IPS DF 6.9 (cell line): ENCODE results near the gene AP1G2.

ENCODE experiments used
- DNase-seq: peaks from one replicate; pipeline ENCODE4 v3.0.0-alpha.2; 2013; ENCODE audit warnings: low read depth, low spot score
- H3K27ac ChIP-seq: one replicate; pipeline ENCODE4 v1.5.1; 2013; ENCODE audit warnings: low read length, control low read depth
- H3K27me3 ChIP-seq: 2 replicates; pipeline ENCODE4 v1.6.1; 2013; ENCODE audit warnings: mild to moderate bottlenecking, low read length; ENCODE audit not compliant: control insufficient read depth, insufficient read depth
- H3K36me3 ChIP-seq: 2 replicates; pipeline ENCODE4 v1.6.1; 2013; ENCODE audit warnings: low read length; ENCODE audit not compliant: control insufficient read depth, insufficient read depth
- H3K4me1 ChIP-seq: 2 replicates; pipeline ENCODE4 v1.6.1; 2013; ENCODE audit warnings: low read length; ENCODE audit not compliant: control insufficient read depth, insufficient read depth
- H3K4me3 ChIP-seq: 2 replicates; pipeline ENCODE4 v1.5.1; 2013; ENCODE audit warnings: mild to moderate bottlenecking, low read length
- H3K9me3 ChIP-seq: 2 replicates; pipeline ENCODE4 v1.6.1; 2013; ENCODE audit warnings: low read length, inconsistent platforms; ENCODE audit not compliant: control insufficient read depth, insufficient read depth
- WGBS: extraction: QIAGEN DNeasy Blood & Tissue Kit; methylation state at CpG from one replicate; pipeline ENCODE4 v1.1.7; 2013; ENCODE audit warnings: mixed read lengths, missing lambda C conversion rate; ENCODE audit not compliant: insufficient read length, insufficient coverage; 5-methylcytosine and 5-hydroxymethylcytosine counted together

AP1G2 gene

DNA sequence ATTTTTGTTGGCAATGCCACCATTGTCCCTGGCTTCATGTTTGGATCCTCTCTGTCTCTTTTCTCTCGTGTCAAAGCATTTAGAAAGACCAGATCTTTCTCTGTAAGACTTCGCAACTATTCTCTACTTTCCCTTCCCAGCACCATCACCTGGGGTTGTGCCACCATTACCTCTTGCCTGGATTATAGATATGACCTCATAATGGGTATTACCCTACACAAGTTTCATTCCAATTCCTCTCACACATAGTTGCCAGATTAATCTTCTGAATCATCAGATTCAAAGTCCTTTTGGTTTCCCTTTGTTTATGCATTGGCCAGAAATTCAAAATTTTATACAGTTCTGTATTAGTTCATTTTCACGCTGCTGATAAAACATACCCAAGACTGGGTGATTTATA, 41.4 kb upstream of the AP1G2 start:
- Histone ChIP-seq H3K4me1 (no peaks in the 10 kb centered on the region), H3K27me3 (no peaks in the 10 kb centered on the region), H3K27ac (no peak overlapping the region), H3K4me3 (no peak overlapping the region), H3K9me3 (no peaks in the 10 kb centered on the region), H3K36me3 (no peaks in the 10 kb centered on the region)
- DNase-seq, result no peak
- WGBS, result no CpG with 5 or more reads among the region's 3 CpGs

DNA sequence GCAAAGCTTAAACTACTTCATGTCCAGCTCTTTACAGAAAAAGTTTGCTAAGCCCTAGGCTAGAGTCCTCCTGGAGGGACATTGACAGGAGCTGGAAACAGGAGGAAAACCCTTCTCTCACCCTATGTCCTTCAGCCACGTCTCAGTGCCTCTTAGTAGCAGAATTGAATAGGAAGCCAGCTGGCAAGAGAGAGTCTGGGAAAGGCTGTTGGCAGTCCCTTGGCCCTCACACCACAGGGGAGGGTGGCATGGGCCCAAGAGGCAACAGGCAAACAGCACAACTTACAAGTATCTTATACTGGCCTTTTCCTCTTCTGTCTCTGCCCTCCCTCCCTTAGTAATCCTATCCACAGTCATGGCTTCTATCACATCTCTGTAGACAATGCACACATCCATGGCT, 40.9 kb upstream of the AP1G2 start:
- Histone ChIP-seq H3K9me3 (no peaks in the 10 kb centered on the region), H3K27me3 (no peaks in the 10 kb centered on the region), H3K4me3 (no peak overlapping the region), H3K27ac (no peak overlapping the region), H3K4me1 (no peaks in the 10 kb centered on the region), H3K36me3 (no peaks in the 10 kb centered on the region)
- no peak for DNase-seq
- WGBS, result no CpG with 5 or more reads among the region's 1 CpG

DNA sequence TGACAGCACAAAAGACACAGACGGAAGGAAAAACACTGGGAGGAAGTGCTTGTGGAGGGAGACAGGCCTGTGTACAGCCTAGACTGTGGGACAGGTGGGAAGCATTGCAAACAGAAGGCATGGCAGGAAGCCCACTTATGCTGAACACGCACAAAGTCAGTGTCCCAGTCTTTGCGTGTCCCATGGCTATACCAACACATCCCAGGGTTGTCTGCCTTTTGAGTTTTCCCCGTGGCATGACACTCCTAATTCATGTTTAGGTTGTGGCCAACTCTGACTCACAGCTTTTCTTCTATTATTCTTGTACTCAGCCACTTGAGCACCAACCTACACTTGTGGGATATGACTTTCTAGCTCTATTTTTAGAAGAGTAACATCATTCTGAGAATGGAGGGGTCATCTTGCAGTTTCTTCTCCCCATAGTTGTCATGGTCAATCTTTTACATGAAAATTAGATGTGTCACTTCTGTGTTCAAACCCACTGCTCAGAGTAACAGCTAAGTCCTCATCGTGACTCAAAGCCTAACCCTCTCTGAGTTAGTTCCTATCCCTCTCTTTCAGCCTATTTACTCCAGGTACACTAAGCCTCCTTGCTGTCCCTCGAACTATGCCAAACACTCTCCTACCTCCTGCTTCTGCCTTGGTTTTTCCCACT, 38.5 kb upstream of the AP1G2 start:
- WGBS, result no CpG with 5 or more reads among the region's 6 CpGs
- Histone ChIP-seq H3K27ac (no peak overlapping the region), H3K4me3 (no peak overlapping the region), H3K27me3 (no peaks in the 10 kb centered on the region), H3K4me1 (no peaks in the 10 kb centered on the region; the same call in 1 of the 2 replicates), H3K36me3 (no peaks in the 10 kb centered on the region), H3K9me3 (no peaks in the 10 kb centered on the region)
- DNase-seq, result no peak

DNA sequence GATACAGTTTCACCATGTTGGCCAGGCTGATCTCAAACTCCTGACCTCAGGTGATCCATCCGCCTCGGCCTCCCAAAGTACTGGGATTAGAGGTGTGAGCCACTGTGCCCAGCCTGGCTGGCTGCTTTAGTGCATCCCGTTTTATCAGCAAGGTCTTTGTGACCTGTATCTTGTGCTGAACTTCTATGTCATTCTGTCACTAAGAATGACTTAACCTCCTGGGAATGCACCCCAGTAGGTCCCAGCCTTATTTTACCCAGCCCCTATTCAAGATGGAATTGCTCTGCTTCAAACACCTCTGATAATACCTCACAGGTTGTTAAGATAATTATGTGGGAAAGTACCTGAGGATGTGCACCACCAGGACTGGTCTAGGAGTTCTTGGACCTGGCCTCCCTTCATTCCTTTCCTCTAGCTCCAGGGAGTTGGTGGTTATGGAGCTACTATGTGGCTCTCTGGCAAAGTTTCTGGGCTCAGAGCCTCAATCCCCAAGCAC, 37.1 kb upstream of the AP1G2 start:
- no peak for DNase-seq
- H3K4me3 ChIP-seq, result no peak overlapping the region
- H3K36me3 ChIP-seq, result no peaks in the 10 kb centered on the region
- no peak overlapping the region for H3K27ac ChIP-seq
- no peaks in the 10 kb centered on the region for H3K9me3 ChIP-seq
- no CpG with 5 or more reads among the region's 3 CpGs for WGBS
- H3K27me3 ChIP-seq, result no peaks in the 10 kb centered on the region
- H3K4me1 ChIP-seq, result no peaks in the 10 kb centered on the region; the same call in 1 of the 2 replicates

DNA sequence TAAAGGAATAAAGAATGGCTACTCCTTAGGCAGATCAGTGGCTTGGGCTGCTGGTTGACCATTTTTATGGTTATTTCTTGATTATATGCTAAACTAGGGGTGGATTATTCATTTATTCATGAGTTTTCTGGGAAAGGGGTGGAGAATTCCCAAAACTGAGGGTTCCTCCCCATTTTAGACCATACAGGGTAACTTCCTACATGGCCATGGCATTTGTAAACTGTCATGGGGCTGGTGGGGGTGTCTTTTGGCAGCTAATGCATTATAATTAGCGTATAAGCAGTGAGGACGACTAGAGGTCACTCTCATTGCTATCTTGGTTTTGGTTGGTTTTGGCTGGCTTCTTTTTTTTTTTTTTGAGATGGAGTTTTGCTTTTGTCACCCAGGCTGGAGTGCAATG, 36.6 kb upstream of the AP1G2 start:
- no peak for DNase-seq
- Histone ChIP-seq H3K9me3 (no peaks in the 10 kb centered on the region), H3K27ac (no peak overlapping the region), H3K27me3 (no peaks in the 10 kb centered on the region), H3K4me3 (no peak overlapping the region), H3K4me1 (no peaks in the 10 kb centered on the region; the same call in 1 of the 2 replicates), H3K36me3 (no peaks in the 10 kb centered on the region)
- WGBS, result no CpG with 5 or more reads among the region's 2 CpGs

DNA sequence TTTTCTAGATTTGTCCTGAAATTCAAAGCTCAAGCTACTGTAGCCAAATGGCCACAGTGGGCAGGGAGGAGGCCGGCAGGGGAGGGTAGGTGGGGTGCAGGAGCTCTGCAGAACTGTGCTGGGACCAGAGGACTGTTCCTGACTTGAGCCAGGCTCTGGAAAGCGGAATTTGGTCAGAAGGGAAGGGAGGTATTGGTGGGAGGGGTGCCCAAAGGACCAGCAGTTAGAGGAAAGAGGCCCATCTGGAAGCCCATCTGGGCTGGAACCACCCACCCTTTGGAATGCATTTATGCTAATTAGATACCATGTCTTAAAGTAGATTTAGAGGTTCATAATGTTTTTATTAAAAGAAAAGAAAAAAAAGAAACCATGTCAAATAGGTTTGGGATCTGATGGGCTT, 35.5 kb upstream of the AP1G2 start:
- no peak overlapping the region for H3K27ac ChIP-seq
- no CpG with 5 or more reads among the region's 2 CpGs for WGBS
- no peaks in the 10 kb centered on the region for H3K27me3 ChIP-seq
- no peaks in the 10 kb centered on the region for H3K36me3 ChIP-seq
- no peak overlapping the region for H3K4me3 ChIP-seq
- H3K4me1 ChIP-seq, result no peaks in the 10 kb centered on the region; the same call in 1 of the 2 replicates
- DNase-seq, result no peak
- no peaks in the 10 kb centered on the region for H3K9me3 ChIP-seq

DNA sequence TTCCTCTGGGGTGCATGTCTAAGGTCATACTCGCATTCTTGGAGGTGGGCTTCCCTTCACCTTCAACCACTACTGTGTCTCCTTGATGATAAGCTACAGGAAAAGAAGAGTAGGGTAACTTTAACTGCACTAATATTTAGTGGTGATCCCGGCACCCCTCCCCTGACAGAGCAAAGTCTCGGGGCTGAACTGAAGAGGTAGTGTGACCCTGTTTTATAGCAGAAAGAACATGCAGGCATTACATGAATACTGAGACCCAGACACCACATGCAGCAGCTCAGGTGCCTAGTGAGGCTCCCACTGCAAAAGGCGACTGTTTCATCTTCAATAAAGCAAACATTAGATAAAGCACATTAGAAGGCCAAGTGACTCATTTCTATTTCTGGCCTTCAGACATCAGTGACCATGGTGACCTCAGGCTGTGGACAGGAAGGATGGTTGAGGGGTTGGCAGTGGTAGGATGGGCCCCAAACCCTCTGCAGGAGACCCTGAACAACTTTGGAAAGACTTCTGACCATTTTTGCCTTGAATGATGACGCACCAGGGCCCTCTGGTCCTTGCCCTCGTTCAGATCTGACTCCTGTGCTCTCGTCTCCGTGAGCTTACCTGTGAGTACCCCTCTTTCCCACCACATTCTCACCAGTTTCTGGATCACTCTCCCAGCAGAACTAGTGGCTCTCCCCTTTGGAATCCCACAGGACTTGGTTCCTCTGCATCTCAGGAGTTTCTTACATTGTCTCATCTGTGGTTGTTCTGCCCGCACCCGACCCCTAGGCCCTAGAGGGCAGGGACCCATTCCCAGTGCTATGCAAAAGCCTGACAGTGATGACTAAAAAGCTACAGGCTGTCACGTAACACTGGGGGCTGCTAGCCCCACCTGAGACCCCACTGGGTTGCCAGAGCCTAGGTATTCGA, 34.8 kb upstream of the AP1G2 start:
- Histone ChIP-seq H3K27ac (no peak overlapping the region), H3K36me3 (no peaks in the 10 kb centered on the region), H3K4me3 (no peak overlapping the region), H3K9me3 (no peaks in the 10 kb centered on the region), H3K4me1 (no peaks in the 10 kb centered on the region; the same call in 1 of the 2 replicates), H3K27me3 (no peaks in the 10 kb centered on the region)
- no CpG with 5 or more reads among the region's 12 CpGs for WGBS
- DNase-seq, result no peak

DNA sequence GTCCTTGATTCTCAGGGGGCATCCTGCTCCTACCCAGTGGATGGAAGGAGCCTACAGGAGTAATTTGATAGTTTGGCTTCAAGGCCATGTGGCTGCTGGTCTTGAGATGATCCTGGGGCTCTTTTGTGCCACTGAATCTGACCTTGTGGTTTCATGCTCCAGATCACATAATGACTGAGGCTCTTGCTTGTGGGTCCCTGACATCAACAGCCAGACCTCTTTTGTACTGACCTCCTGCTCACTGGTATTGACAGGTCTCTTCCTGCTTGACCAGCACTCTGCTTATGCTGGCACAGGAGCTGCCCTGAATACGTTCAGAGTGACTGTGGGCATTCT, 34.2 kb upstream of the AP1G2 start:
- DNase-seq, result no peak
- WGBS, result no CpG with 5 or more reads among the region's 1 CpG
- Histone ChIP-seq H3K9me3 (no peaks in the 10 kb centered on the region), H3K4me1 (no peaks in the 10 kb centered on the region; the same call in 1 of the 2 replicates), H3K4me3 (no peak overlapping the region), H3K27me3 (no peaks in the 10 kb centered on the region), H3K27ac (no peak overlapping the region), H3K36me3 (no peaks in the 10 kb centered on the region)

DNA sequence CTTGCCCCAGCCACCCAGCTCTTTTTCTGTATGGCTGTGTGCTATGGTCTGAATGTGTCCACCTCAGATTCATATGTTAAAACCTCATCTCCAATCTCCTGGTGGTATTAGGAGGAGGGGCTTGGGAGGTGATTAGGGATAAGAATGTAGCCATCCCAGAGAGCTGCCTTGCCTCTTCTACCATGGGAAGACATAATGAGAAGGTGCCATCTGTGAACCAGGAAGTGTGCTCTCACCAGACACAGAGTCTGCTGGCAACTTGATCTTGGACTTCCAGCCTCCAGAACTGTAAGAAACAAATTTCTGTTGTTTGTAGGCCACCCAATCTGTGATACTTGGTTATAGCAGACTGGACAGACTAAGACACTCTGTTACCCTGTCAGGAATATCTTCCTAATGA, 33.8 kb upstream of the AP1G2 start:
- Histone ChIP-seq H3K4me3 (no peak overlapping the region), H3K27ac (no peak overlapping the region), H3K4me1 (no peaks in the 10 kb centered on the region; the same call in 1 of the 2 replicates), H3K27me3 (no peaks in the 10 kb centered on the region), H3K9me3 (no peaks in the 10 kb centered on the region), H3K36me3 (no peaks in the 10 kb centered on the region)
- no peak for DNase-seq

DNA sequence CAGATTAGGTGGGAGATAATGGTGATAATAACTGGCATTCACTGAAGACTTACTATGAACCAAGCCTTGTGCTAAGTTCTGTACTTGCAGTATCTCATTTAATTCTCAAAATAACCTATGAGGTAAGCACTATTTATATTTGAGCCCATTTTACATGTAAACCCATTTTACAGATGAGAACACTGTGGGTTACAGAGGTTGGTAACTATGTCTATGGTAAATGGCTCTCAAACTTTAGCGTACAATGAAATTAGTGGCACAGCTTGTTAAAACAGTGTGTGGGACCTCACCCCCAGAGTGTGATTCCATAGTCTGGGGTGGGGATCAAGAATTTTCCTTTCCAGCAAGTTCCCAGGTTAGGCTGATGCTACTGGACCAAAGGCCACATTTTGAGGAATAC, 33.2 kb upstream of the AP1G2 start:
- Histone ChIP-seq H3K4me1 (no peaks in the 10 kb centered on the region; the same call in 1 of the 2 replicates), H3K27me3 (no peaks in the 10 kb centered on the region), H3K9me3 (no peaks in the 10 kb centered on the region), H3K27ac (no peak overlapping the region), H3K36me3 (no peaks in the 10 kb centered on the region), H3K4me3 (no peak overlapping the region)
- no CpG with 5 or more reads among the region's 1 CpG for WGBS
- DNase-seq, result no peak
